ENCODE measurements around the gene MARCHF3.
"Not testable (repeated sequence)": the region's sequence is repeated elsewhere in the genome, so short reads cannot be mapped to it uniquely, and the experiment has no call there.

The MARCHF3 gene

DNA sequence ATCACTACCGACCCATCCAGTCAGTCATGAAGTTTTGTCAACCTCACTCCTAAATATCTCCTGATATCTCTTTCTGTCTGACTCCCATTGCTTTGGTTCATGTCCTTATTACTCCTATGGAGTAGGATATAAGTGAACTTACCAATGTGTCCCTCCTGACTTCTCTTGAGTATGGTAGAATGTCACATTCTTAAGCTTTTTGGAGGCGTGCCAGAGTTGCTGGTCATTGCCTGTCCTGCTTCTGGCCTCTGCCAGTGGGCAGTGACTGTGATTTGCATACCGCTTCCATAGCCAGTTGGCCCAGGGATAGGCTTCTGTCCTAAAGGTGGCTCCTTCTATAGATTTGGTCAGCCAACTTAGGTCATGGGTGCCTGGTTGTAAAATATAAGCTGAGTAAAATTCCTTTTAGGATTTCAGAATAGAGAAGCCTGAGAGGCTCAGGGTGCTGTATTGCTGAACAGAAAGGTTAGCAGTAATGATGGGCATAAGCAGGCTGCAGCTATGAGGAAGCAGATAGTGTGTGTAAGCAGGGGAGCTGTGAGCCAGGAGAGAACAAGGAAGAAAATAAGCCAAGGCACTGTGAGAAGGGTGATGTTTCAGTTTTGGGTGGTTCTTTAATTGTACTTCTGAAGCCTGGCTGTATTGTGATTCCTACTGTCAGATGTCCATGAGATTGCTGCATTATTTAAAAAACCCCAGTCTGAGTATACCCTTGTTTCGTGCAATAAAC lies 16.1 kb upstream of the MARCHF3 start:
- no peak for DNase-seq

DNA sequence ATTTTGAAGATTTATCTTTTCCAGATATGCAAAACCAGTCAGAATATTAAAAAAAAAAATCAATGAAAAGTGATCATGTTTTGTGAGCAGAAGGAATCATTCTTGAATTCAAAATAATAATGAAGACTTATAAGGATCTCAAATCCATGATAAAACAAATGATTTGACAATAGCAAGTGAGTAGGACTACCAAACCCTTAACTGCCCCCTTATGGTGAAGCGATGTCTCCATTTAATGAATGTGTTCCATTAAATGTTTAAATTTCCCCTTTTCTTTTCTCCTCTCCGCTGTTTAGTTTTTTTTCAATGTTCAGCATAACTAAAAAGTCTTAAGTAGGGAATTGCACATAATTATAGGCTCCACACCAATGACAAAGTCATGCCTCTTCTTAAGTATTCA lies 12.2 kb upstream of the MARCHF3 start:
- no peak for DNase-seq

DNA sequence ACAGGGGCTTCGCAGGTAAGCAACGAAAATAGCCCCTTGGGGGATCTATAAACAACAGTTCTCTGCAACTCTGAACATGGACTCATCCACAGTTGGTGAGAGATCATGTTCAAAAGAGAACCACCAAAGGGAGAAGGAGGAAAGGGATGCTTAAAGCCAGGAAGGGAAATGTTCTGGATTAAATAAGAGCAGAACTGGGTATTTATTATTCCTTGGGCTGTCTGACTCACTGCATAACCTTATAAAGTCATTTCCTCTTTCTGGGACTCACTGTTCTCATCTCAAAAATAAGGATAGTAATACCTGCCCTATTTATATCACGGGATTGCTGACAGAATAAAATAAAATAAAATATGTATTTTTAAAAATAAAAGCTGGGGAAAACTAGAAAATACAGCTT lies 11.2 kb upstream of the MARCHF3 start:
- no peak for DNase-seq

DNA sequence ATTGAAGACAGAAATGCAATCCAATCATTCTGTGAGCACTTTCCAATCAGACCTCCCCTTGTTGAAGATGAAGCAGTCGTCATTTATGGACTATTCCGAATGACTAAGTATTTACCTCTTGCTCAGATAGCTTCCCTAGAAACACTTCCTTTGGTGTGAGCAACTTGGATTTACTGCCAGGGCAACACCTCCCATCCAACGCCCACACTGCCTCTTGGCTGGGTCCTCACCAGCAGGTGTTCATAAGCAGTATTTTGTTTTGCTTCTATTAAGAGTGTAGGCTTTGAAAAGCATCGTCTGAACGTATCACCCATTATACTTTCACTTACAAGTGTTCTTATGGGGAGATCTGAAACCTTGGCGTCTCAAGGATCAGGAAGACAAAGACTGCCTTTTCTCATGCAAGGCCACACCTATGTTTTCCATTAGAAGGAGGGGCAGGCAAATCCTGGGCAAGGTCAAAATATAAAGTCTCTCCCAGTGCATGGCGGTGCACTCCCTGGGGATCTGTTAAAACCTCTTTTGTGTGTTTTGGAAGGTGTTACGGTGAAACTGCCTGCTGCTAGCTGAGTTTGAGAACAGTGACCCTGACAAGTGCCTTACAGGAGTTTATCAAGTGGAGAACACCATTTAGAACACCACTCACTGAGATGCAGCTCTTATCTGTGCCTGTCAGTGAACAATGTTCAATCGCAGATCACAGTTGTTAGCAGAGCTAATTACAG lies 10.6 kb upstream of the MARCHF3 start:
- no peak for DNase-seq

DNA sequence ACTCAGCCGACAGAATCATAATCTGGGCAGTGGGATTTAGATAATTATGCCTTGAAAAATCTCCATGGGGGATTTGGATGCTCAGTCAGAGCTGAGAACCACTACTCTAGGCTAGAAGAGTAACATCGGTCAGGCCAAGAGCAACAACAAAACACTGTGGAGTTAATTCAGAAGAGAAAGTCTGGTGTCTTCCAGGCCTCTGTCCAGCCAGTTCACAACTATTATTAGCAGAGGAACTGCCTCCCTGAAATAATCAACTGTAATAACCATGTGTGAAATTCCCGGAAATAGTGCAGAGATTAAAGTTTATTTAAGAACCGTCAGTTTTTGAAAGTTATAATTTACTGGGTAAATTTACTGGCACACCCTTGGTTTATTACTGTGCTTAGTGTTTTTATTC lies 8.2 kb upstream of the MARCHF3 start:
- DNase-seq = no peak

DNA sequence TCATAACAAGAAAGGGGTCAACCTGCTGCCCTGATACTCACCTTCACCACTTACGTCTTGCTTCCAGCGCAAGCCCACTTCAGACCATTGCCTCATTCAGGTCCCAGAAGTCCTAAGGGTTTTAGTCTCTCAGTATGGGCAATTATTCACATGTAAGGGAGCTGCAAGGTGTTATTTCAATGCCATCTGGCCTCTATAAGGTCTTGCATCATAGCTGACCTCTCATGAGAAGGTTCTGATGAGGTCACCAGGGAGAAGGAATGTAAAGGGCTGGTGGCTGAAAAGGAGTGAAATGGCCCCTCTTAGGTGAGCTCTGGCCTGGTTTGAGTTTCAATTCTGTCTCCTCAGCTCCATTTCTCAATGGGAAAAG lies 1.5 kb upstream of the MARCHF3 start:
- DNase-seq = no peak

DNA sequence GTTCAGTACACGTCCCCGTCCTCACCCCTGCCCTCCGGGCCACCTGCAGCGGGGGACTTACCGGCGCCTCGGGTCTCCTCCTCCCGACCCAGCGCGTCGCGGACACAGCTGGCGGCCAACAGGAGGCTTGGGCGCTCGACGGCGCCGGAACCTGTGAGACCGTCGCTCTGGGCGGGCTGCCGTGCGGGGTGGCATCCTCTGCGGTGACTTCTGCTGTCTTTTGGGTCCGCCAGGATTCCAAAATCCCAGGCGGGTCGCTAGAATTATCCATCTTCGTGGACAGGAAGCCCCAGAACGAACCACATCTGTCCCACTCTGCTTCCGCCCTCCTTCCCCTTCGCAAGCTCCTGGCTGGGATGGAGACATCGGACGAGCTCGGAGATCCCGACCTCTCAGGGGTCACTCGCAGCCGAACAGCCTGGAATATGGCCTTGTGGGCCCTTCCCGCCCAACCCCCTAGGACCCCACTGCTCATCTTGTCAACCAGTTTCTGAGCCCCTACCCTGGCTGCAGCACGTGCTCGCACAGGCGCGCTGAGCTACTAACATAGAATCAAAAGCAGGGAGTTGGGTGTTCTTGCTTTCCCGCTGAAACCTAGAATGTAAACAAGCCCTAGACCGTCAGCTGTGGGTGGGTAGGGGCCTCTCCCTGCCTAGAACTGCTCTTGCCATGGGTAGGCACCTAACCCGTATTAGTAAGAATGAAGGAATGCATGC lies 947 bp upstream of the MARCHF3 start:
- no peak for DNase-seq

DNA sequence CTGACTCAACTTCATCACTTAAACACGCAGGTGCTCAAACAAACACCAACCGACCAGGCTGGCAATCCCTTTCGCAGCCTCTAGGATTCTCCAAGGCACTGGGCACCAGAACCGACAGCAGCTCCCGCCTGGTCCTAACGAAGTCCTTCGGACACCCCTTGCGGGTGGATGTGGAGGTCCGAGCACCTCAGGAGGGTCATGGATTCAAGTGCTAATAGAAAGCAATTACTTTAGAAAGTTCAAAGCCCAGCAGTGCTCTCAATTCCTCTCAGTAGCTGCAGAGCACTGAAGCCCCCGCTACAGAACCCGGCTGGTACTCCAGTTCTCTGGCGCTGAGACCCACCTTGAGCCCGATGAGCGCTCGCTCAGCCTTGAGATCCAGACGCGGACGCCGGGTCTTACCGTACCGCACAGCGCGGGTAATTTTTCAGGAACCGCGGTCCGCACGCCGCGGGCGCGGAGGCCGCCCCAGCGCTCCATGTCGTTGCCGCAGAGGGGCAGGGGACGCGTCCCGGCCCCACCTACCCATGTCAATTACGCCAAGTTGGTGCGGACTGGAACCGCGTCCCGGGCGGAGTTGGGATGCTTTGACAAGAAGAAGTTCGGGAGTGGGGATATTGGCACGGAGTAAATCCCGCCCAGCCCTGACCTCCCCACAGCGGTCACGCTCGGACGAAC lies 638 bp downstream of the MARCHF3 start:
- peak in 1 of 2 experiments; percentile 45 for DNase-seq

DNA sequence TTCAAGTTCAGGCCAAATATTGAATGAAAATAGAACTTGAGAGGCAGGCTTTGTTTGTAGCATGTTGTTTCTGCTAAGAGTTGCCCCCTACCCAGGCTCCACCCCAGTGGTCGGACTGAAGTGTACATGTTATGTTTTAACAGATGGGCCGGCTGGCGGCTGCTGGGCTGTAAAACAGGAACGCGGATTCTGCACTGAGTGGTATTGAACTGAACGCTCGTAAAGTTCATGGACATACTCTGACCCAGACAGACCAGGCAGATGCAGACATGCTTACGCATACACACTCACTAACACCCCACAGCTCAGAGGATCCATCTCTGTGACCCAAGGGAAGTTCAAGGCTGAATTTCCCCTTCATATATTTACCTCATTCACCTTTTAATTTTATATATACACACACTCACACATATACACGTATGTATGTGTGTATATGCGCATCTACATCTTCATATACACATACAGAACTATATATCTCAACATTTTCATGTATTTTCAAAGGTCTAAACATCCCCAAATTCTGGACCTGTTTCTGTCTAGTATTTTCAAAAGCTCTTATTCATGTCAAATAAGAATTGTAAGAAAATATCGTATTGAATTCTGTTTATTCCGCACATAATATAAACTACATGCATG lies 1.4 kb downstream of the MARCHF3 start:
- no peak for DNase-seq

DNA sequence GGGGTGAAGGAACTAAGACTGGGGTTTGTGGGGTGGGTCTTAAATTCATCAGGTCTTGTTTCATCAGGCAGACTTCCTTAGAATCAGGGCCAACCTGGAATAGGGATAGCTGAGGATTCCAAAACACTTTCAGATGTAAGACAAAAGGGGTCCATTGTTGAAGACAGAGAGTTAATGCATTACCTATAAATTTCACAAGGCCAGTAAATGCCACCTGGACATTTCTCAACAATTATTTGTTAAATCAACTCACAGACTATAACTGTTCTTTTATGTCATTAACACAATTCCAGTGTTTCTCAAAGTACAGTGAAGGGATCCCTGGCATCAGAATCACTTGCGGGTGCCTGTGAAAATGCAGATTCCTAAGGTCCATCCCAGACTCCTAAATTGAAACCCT lies 2.8 kb downstream of the MARCHF3 start:
- no peak for DNase-seq

DNA sequence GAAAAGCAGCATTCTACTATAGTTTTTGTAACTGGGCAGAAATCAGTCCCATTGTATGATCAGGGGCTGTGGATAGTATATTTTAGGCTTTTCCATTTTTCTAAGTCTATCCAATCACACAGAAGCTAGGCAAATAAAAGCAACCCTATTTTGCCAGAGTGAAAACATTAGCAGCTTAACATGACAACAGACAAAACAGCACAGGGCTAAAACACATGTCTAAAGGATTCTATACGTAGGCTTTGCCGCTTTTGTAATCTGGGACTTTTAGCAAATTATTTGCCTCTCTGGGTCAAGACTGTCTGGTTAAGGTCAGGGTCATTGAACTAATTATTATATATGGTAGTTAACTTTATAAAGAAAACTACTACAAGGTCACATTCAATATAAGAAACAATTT lies 4.2 kb downstream of the MARCHF3 start:
- no peak for DNase-seq

DNA sequence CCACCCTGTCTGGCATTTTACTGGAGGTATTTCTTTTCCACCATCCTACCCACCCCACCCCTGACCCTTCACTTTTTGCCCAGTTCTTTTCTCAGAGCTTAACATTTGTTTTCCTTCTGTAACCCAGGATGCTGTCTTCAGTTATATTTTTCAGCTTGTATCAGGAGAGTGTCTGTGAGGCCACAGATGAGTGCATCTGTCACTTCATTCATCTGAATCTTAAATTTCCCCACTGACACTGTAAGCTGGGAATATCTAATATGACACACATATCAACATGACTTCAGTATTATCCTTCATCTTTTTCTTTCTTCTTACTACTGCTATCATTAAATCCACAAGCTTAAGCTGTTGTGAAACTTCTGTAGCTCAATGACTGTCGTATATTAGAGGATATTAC lies 4.9 kb downstream of the MARCHF3 start:
- no peak for DNase-seq

DNA sequence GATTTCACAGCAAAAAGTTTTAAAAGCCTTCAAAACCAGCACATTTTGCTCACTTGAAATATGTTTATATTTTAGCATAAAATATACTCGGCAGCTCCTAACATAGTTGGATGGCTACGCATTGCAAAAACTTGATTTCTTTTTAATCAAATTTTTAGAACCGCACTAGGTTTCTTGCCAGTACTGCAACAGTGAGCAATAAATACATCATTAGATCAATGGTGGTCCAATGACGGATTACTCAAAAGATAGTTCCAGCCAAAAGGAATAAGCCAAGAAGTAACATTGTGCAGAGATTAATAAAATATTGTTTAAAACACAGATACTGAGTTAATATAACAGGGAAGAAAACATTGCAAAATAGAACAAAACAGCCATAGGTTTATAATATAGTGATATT lies 5.5 kb downstream of the MARCHF3 start:
- no peak for DNase-seq

DNA sequence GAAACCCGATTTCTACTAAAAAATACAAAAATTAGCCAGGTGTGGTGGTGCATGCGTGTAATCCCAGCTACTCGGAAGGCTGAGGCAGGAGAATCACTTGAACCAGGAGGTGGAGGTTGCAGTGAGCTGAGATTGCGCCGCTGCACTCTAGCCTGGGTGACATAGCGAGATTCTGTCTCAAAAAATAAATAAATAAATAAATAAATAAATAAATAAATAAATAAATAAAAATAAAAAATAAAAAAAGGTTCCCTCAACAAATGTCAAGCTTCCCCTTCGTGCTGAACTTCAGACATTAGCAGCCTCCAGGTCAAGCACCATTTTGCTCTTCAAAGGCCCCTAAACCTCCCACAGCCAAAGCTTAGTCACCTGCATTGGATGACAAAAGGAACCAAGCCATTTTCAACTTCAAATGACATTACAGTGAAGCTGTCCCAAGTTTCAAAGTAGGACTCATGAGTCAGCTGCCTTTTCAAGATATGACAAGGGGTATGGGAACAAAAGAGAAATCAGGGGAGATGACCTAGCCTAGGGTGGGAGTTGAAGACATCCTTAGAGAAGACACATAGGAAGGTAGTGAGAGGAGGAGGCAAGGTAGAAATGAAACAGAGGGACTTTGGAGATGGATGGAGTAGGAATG lies 6.7 kb downstream of the MARCHF3 start:
- DNase-seq = not testable (repeated sequence)

DNA sequence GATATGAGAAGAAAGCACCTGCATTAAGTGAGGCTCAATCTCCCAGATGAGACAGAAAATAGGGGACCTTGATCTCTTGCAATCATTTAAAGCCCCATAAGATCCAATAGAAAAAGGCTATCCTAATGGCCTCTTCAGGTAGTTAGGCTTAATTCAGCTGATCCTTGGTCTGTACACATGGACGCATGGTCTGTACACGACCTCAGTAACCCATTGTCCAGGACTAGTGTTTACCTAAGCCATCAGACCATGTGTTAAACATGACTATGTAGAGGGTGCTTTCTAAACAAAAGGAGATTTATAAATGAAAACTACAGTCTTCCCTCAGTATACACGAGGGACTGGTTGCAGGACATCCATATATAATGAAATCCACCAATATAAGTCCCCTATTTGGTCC lies 7.5 kb downstream of the MARCHF3 start:
- DNase-seq = no peak

DNA sequence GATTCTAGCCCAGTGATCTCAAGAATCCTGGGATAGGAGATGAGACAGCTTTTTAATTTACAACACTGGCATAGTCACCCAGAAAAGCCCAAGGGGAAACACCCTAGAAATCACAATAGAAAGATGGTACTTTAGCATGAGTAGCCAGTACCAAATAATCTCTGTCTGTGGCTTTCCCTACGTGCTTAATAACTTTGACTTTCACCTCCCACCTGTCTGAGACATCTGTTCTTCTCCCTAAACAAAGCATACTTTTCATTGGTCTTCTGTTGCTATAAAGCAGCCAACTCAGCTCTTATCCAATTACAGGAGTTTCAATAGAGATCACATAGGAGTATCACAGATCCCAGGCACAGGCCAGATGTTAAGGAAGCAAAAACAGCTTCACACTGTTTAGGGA lies 10.4 kb downstream of the MARCHF3 start:
- no peak for DNase-seq

DNA sequence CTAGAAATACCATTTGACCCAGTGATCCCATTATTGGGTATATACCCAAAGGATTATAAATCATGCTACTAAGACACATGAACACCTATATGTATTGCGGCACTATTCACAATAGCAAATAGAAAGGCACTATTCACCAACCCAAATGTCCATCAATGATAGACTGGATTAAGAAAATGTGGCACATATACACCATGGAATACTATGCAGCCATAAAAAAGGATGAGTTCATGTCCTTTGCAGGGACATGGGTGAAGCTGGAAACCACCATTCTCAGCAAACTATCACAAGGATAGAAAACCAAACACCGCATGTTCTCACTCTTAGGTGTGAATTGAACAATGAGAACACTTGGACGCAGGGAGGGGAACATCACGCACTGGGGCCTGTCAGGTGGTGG lies 13.6 kb downstream of the MARCHF3 start:
- not testable (repeated sequence) for DNase-seq

DNA sequence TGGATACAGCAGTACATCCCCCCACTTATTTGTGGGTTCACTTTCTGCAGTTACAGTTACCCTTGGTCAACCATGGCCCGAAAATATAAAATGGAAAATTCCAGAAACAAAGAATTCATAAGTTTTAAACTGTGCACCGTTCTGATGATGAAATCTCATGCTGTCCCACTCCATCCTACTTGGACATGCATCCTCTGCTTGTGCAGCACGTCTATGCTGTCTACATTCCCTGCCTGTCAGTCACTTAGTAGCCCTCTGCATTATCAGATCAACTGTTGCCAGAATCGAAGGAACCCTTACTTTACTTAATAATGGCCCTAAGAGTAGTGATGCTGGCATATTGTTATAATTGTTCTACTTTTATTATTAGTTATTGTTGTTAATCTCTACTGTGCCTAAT lies 14.6 kb downstream of the MARCHF3 start:
- no peak for DNase-seq

DNA sequence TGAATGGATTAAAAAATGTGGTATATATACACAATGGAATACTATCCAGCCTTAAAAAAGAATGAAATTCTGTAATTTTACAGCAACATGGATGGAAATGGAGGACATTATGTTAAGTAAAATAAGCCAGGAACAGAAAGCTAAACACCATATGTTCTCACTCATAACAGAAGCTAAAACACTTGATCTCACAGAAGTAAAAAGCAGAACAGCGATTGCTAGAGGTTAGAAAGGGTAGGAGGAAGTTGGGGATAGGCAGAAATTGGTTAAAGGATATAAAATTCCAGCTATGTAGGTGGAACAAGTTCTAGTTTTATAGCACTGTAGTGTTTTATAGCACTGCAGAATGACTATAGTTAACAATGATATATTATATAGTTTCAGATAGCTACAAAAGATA lies 15.8 kb downstream of the MARCHF3 start:
- DNase-seq = no peak

DNA sequence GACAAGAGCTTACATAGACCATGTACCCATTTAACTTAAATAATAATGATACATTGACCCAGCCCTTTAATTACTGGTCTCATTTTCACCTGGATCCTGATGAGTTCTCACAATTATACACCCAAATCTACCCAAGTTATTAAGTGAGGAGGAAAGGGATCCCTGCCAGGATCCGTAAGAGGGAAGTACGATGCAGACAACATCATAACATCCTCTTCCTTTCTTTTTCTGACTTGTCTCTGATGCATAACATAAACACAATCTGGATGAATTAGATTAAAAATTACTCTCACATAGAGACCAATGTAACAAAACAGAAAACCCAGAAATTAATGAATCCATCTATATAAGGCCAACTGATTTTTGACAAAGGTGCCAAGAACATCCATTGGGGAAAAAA lies 17.0 kb downstream of the MARCHF3 start:
- no peak for DNase-seq

DNA sequence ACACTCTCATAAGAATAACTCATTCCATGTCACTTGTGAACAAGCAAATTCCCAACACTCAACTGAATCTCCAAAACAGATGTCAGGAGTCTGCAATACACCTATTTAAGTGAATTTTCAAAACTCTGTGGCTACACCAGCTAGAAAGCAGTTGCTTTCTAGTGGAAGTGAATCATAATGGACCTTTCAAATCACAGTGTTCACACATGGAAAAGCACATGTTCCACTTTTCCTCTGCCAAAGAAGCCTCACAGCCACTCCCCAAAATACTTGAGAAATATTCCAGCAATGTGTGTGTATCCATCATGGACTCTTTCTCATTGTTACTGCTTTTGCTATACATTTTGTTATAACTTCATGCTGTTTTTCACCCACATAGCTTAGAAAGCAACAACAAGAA lies 17.4 kb downstream of the MARCHF3 start:
- no peak for DNase-seq

DNA sequence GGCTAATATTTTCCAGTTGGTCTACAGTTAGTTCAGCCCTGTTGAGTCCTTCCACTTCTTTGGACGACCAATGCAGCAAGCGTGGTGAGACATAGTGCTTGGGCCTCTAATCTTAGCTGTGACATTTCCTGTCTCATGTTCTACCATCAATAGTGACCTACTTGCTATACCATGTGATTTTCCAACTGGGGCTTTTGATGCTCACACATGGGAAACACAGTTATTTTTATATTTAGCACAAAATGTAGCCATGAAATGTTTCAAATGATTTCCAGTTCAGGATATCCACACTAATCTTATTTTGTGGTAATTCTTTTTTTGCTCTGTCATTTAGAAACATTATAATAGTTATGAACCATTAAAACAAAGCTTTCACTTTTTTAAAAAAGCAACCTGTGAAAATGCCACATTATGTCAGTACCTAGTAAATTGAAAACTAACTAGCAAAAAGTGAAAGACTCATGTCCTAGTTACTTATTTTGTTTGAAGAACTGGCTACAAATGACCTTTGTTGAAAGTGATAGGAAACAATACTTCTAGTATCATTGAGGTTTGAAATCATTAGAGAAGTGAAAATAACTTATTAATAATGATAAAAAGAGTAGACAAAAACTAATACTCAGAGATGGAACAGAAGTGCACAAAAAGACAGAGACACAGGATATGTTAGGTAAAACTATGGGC lies 18.3 kb downstream of the MARCHF3 start:
- no peak for DNase-seq
